ENCODE data around the gene CDK6. TPM values are rescaled to one million over a fixed set of nuclear protein-coding genes. Genes with fewer than 3 reads are reported as not detected.
"Not testable (repeated sequence)": the region's sequence is repeated elsewhere in the genome, so short reads cannot be mapped to it uniquely, and the experiment has no call there.

The CDK6 gene
- total RNA-seq, 1 experiment from 2014 or later, result 34.8 TPM

- DNase-seq (ENCODE audit: low read depth), result no peak
- in situ Hi-C loops (cut with HindIII; ENCODE audit: low pct_unique_long_range_greater_than_20kb, low sequenced_read_pairs), result no loop called here
Measured at GRCh38 chr7:92609921-92610518, 226.4 kb downstream of the CDK6 start.

- DNase-seq (ENCODE audit: low read depth), result no peak
- in situ Hi-C loops (cut with HindIII; ENCODE audit: low pct_unique_long_range_greater_than_20kb, low sequenced_read_pairs), result no loop called here
Measured at GRCh38 chr7:92608380-92609322, 227.7 kb downstream of the CDK6 start.

- in situ Hi-C loops (cut with HindIII; ENCODE audit: low pct_unique_long_range_greater_than_20kb, low sequenced_read_pairs), result no loop called here
- no peak for DNase-seq (ENCODE audit: low read depth)
Measured at GRCh38 chr7:92606985-92607384, 229.4 kb downstream of the CDK6 start.

- in situ Hi-C loops (cut with HindIII; ENCODE audit: low pct_unique_long_range_greater_than_20kb, low sequenced_read_pairs), result not testable (repeated sequence)
Measured at GRCh38 chr7:92604517-92604916, 231.9 kb downstream of the CDK6 start.

GRCh38 chr7:92603089-92603445, 233.3 kb downstream of the CDK6 start:
- no peak for DNase-seq (ENCODE audit: low read depth)
- in situ Hi-C loops (cut with HindIII; ENCODE audit: low pct_unique_long_range_greater_than_20kb, low sequenced_read_pairs), result no loop called here

More at GRCh38 chr7:92604517-92604916, 231.9 kb downstream of the CDK6 start:
- DNase-seq (ENCODE audit: low read depth), result not testable (repeated sequence)

GRCh38 chr7:92602352-92603088, 233.9 kb downstream of the CDK6 start:
- no peak for DNase-seq (ENCODE audit: low read depth)
- in situ Hi-C loops (cut with HindIII; ENCODE audit: low pct_unique_long_range_greater_than_20kb, low sequenced_read_pairs), result no loop called here

GRCh38 chr7:92598310-92598981, 237.9 kb downstream of the CDK6 start:
- in situ Hi-C loops (cut with HindIII; ENCODE audit: low pct_unique_long_range_greater_than_20kb, low sequenced_read_pairs), result no loop called here
- DNase-seq (ENCODE audit: low read depth), result no peak

- DNase-seq (ENCODE audit: low read depth), result peak; percentile 19
- in situ Hi-C loops (cut with HindIII; ENCODE audit: low pct_unique_long_range_greater_than_20kb, low sequenced_read_pairs), result no loop called here
Measured at GRCh38 chr7:92595281-92595680, 241.1 kb downstream of the CDK6 start.

GRCh38 chr7:92594746-92595145, 241.6 kb downstream of the CDK6 start:
- no peak for DNase-seq (ENCODE audit: low read depth)
- in situ Hi-C loops (cut with HindIII; ENCODE audit: low pct_unique_long_range_greater_than_20kb, low sequenced_read_pairs), result no loop called here

- in situ Hi-C loops (cut with HindIII; ENCODE audit: low pct_unique_long_range_greater_than_20kb, low sequenced_read_pairs), result no loop called here
- no peak for DNase-seq (ENCODE audit: low read depth)
Measured at GRCh38 chr7:92590711-92591310, 245.6 kb downstream of the CDK6 start.

GRCh38 chr7:92589056-92589455, 247.3 kb downstream of the CDK6 start:
- in situ Hi-C loops (cut with HindIII; ENCODE audit: low pct_unique_long_range_greater_than_20kb, low sequenced_read_pairs), result no loop called here
- no peak for DNase-seq (ENCODE audit: low read depth)

GRCh38 chr7:92588561-92588960, 247.8 kb downstream of the CDK6 start:
- DNase-seq (ENCODE audit: low read depth), result no peak
- in situ Hi-C loops (cut with HindIII; ENCODE audit: low pct_unique_long_range_greater_than_20kb, low sequenced_read_pairs), result no loop called here

- in situ Hi-C loops (cut with HindIII; ENCODE audit: low pct_unique_long_range_greater_than_20kb, low sequenced_read_pairs), result no loop called here
- DNase-seq (ENCODE audit: low read depth), result no peak
Measured at GRCh38 chr7:92586841-92587240, 249.5 kb downstream of the CDK6 start.

- DNase-seq (ENCODE audit: low read depth), result no peak
Measured at GRCh38 chr7:92586403-92586802, 250.0 kb downstream of the CDK6 start.

GRCh38 chr7:92584953-92585352, 251.4 kb downstream of the CDK6 start:
- DNase-seq (ENCODE audit: low read depth), result no peak
- in situ Hi-C loops (cut with HindIII; ENCODE audit: low pct_unique_long_range_greater_than_20kb, low sequenced_read_pairs), result no loop called here

More at GRCh38 chr7:92586403-92586802, 250.0 kb downstream of the CDK6 start:
- in situ Hi-C loops (cut with HindIII; ENCODE audit: low pct_unique_long_range_greater_than_20kb, low sequenced_read_pairs), result no loop called here

- in situ Hi-C loops (cut with HindIII; ENCODE audit: low pct_unique_long_range_greater_than_20kb, low sequenced_read_pairs), result no loop called here
- no peak for DNase-seq (ENCODE audit: low read depth)
Measured at GRCh38 chr7:92582948-92583347, 253.4 kb downstream of the CDK6 start.

- in situ Hi-C loops (cut with HindIII; ENCODE audit: low pct_unique_long_range_greater_than_20kb, low sequenced_read_pairs), result no loop called here
- DNase-seq (ENCODE audit: low read depth), result no peak
Measured at GRCh38 chr7:92576296-92576695, 260.1 kb downstream of the CDK6 start.

- DNase-seq (ENCODE audit: low read depth), result no peak
- in situ Hi-C loops (cut with HindIII; ENCODE audit: low pct_unique_long_range_greater_than_20kb, low sequenced_read_pairs), result no loop called here
Measured at GRCh38 chr7:92569137-92569536, 267.2 kb downstream of the CDK6 start.

All from Caki2 (cell line).